Measurements from ENCODE around the gene TULP4. TPM values are rescaled to one million over a fixed set of nuclear protein-coding genes. Genes with fewer than 3 reads are reported as not detected.

Gene TULP4
- total and polyA plus RNA-seq, 2 of the 8 experiments (the other 6 are each of a cell fraction or from before 2014, with no cell fraction given) = 7.7 to 51.6 TPM

DNA sequence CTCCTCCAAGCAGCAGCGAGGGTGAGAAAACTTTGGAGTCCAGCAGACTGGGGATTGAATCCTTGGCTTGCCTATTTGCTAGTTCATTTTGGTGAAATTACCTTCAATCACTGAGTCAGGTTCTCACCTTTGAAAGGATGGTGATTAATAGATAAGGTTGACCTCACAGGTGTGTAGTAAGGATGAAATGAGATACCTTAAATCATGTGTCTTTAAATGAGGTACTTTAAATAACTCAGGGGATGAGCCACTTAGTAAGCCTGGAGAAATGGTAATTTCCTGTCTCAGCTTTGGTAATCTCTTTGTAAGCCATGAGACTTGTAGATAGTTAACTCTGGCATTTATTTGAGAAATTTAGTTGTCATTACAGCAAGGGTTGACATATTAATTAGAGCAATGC, 70.2 kb downstream of the TULP4 start (continued):
- no peak for TF ChIP-seq RFX5 (IDR thresholded peaks at IDR 0.05; ENCODE audit: borderline replicate concordance, low read depth, low read length)
- no peak for TF ChIP-seq CREB1 (IDR thresholded peaks at IDR 0.05)
